Activated T-cell treated with anti-CD3 and anti-CD28 coated beads, Interleukin-2, amount 50 U/mL, for 4 hours (primary cell): ENCODE data around the gene CCDC200. TPM values are rescaled to one million over a fixed set of nuclear protein-coding genes. Genes with fewer than 3 reads are reported as not detected.
"Not testable (repeated sequence)": the region's sequence is repeated elsewhere in the genome, so short reads cannot be mapped to it uniquely, and the experiment has no call there.

Experiments
- ATAC-seq, 2 donors: fragments of 200-7000 bp; cut with Tn5 transposase; one replicate each; pipeline ENCODE4 v1.10.0; 2021
- DNase-seq: peaks from one replicate; pipeline ENCODE4 v3.0.0-alpha.2; 2020
- H3K27me3 Mint-ChIP-seq: one replicate; pipeline ENCODE4 v1.8.0; 2021; ENCODE audit warnings: low read depth, mixed read lengths
- H3K36me3 Mint-ChIP-seq: one replicate; pipeline ENCODE4 v1.8.0; 2022; ENCODE audit warnings: mixed read lengths; ENCODE audit not compliant: insufficient read depth
- H3K4me1 Mint-ChIP-seq: one replicate; pipeline ENCODE4 v1.8.0; 2021; ENCODE audit warnings: low read depth, mixed read lengths
- H3K4me3 Mint-ChIP-seq: one replicate; pipeline ENCODE4 v1.8.0; 2021; ENCODE audit warnings: mild to moderate bottlenecking, moderate library complexity, mixed read lengths
- H3K9me3 Mint-ChIP-seq: one replicate; pipeline ENCODE4 v1.8.0; 2021; ENCODE audit warnings: mixed read lengths
- total RNA-seq, 3 donors: library from RNA; stranded (reverse); gene quantifications; one replicate each; pipeline ENCODE4 v1.2.1, GENCODE V29; 2021

The CCDC200 gene
- total RNA-seq: not detected

DNA sequence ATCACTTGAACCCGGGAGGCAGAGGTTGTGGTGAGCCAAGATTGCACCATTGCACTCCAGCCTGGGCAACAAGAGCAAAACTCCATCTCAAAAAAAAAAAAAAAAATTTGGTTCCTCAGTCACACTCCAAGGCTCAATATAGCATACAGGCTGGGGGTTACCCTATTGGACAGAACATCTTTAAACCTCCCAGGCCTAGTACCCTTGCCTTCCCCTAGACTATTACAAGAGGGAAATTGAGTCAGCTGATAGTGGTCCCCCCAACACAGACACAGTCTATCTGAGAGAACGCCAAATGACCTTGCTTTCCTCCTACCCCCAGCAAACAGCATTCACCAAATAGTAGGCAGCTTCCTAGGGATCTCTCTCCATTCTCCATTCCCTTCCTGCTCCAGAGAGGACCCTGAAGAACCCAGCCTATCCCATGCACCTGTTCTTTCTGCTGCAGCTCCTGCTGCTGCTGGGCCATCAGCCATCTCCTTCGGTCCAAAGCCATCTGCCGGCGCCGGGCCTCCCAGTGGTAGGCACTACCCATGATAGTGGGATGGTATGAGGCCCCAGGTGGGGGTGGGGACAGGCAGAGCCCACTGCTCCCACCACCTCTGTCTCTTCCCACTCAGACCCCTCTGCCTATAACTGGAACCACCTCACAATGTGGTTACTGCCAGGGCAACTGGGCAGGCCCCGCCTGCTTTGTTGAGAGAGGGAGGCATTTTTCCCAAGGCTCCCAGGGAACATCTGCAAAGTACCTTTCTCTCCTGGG lies at the start of gene CCDC200:
Gene CCDC200, minus strand, starts transcription at position 604 of the 763 bp plus-strand sequence. Its CDS starts 69 bp downstream, at position 535.
- not testable (repeated sequence) for H3K4me1 Mint-ChIP-seq, H3K36me3 Mint-ChIP-seq, ATAC-seq

DNA sequence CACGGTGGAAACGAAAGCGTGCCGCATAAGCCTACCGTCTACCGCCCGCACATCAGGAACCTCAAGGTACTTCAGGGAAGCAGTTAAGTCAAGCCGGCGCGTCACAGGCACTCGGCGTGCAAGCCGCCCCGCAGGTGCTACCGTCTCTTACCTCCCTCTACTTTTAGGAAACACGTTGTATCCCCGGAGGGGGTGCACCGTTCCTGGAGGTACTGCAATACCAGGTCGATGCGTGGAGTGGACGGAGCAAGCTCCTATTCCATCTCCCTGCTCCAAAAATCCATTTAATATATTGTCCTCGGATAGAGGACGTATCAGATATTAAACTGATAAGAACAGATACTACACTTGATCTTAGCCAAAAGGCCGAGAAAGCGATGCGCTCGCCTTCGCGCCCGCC lies 44.5 kb upstream of the CCDC200 start:
- H3K4me3 Mint-ChIP-seq, H3K27me3 Mint-ChIP-seq, H3K4me1 Mint-ChIP-seq, H3K36me3 Mint-ChIP-seq, DNase-seq, H3K9me3 Mint-ChIP-seq: not testable (repeated sequence)
- ATAC-seq: peak in 1 of 2 donors; percentile 54

More for the DNA sequence above, at the start of gene CCDC200:
- H3K27me3 Mint-ChIP-seq, DNase-seq, H3K9me3 Mint-ChIP-seq, H3K4me3 Mint-ChIP-seq: not testable (repeated sequence)

DNA sequence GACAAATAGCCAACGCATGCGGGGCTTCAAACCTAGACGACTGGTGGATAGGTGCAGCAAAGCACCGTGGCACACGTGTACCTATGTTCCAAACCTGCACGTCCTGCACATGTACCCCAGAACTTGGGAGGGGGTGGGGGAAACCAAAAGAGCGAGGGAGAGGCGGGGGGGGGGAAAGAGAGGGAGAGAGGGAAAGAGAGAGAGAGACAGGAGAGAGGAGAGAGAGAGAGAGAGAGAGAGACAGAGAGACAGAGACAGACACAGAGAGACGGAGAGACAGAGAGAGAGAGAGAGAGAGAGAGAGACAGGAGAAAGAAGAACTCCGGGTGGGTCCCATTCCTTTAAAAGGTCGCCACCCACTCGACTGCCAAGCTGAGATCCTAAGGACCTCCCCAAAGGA lies 44.1 kb upstream of the CCDC200 start:
- H3K4me3 Mint-ChIP-seq, H3K9me3 Mint-ChIP-seq, ATAC-seq, H3K27me3 Mint-ChIP-seq, DNase-seq, H3K4me1 Mint-ChIP-seq, H3K36me3 Mint-ChIP-seq: not testable (repeated sequence)

DNA sequence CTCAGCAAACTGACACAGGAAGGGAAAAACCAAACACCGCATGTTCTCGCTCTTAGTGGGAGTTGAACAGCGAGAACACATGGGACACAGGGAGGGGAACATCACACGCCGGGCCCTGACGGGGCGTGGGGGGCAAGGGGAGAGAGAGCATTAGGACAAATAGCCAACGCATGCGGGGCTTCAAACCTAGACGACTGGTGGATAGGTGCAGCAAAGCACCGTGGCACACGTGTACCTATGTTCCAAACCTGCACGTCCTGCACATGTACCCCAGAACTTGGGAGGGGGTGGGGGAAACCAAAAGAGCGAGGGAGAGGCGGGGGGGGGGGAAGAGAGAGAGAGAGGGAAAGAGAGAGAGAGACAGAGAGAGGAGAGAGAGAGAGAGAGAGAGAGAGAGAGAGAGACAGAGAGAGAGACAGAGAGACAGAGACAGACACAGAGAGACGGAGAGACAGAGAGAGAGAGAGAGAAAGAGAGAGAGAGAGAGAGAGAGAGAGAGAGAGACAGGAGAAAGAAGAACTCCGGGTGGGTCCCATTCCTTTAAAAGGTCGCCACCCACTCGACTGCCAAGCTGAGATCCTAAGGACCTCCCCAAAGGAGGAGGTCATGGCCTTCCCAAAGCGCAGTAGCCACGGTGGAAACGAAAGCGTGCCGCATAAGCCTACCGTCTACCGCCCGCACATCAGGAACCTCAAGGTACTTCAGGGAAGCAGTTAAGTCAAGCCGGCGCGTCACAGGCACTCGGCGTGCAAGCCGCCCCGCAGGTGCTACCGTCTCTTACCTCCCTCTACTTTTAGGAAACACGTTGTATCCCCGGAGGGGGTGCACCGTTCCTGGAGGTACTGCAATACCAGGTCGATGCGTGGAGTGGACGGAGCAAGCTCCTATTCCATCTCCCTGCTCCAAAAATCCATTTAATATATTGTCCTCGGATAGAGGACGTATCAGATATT lies 42.4 kb upstream of the CCDC200 start:
- H3K4me3 Mint-ChIP-seq, H3K27me3 Mint-ChIP-seq, DNase-seq, H3K36me3 Mint-ChIP-seq, H3K9me3 Mint-ChIP-seq, H3K4me1 Mint-ChIP-seq: not testable (repeated sequence)
- peak; percentile 43 to 50 for ATAC-seq

DNA sequence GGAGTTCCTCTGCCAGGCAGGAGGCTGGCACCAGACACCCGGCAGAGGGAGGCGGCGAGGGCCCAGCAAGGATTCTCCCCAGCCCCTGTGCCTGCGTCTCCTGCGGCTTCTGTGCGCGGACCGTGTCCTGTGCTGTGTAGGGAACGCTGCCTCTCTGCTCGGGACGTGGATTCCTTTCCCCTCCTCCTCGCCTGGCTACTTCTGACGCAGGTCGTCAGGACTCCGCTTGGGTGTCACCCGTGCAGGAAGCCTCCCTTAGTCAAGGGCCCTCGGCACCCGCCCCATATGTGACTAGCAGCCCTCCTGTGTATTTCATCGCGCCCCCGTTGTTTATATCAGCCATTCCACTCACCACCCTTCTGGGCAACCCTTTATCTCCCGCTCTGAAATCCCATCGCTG lies 18.0 kb upstream of the CCDC200 start:
- not testable (repeated sequence) for H3K4me1 Mint-ChIP-seq, H3K36me3 Mint-ChIP-seq, H3K9me3 Mint-ChIP-seq, H3K27me3 Mint-ChIP-seq, DNase-seq, H3K4me3 Mint-ChIP-seq, ATAC-seq

DNA sequence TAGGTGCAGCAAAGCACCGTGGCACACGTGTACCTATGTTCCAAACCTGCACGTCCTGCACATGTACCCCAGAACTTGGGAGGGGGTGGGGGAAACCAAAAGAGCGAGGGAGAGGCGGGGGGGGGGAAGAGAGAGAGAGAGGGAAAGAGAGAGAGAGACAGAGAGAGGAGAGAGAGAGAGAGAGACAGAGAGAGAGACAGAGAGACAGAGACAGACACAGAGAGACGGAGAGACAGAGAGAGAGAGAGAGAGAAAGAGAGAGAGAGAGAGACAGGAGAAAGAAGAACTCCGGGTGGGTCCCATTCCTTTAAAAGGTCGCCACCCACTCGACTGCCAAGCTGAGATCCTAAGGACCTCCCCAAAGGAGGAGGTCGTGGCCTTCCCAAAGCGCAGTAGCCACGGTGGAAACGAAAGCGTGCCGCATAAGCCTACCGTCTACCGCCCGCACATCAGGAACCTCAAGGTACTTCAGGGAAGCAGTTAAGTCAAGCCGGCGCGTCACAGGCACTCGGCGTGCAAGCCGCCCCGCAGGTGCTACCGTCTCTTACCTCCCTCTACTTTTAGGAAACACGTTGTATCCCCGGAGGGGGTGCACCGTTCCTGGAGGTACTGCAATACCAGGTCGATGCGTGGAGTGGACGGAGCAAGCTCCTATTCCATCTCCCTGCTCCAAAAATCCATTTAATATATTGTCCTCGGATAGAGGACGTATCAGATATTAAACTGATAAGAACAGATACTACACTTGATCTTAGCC lies 12.4 kb upstream of the CCDC200 start:
- ATAC-seq: peak; percentile 48 to 50

DNA sequence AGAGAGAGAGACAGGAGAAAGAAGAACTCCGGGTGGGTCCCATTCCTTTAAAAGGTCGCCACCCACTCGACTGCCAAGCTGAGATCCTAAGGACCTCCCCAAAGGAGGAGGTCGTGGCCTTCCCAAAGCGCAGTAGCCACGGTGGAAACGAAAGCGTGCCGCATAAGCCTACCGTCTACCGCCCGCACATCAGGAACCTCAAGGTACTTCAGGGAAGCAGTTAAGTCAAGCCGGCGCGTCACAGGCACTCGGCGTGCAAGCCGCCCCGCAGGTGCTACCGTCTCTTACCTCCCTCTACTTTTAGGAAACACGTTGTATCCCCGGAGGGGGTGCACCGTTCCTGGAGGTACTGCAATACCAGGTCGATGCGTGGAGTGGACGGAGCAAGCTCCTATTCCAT lies 11.2 kb upstream of the CCDC200 start:
- H3K9me3 Mint-ChIP-seq, H3K4me1 Mint-ChIP-seq, H3K27me3 Mint-ChIP-seq, DNase-seq, H3K36me3 Mint-ChIP-seq, H3K4me3 Mint-ChIP-seq: not testable (repeated sequence)
- peak; percentile 46 to 50 for ATAC-seq

More for the DNA sequence above, 12.4 kb upstream of the CCDC200 start:
- not testable (repeated sequence) for DNase-seq, H3K36me3 Mint-ChIP-seq, H3K4me1 Mint-ChIP-seq, H3K4me3 Mint-ChIP-seq, H3K27me3 Mint-ChIP-seq, H3K9me3 Mint-ChIP-seq

DNA sequence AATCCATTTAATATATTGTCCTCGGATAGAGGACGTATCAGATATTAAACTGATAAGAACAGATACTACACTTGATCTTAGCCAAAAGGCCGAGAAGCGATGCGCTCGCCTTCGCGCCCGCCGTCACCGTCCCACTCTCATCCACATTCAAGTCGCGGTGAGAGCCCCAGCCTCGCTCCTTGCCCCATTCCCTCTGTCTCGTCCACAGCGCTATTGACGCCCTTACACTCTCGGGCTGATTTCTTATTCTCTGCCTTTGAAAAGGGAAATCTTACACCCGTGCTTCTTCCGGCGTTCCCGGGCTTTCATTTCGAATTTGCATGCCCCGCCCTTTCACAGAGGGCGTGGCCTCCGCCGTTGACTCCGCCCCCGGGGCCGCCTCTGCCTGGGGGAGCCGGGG lies 5.5 kb upstream of the CCDC200 start, which contains the start of gene RNU2-1:
Gene RNU2-1, minus strand, starts transcription at position 101 of the 400 bp plus-strand sequence.
- ATAC-seq, H3K27me3 Mint-ChIP-seq, DNase-seq, H3K4me3 Mint-ChIP-seq, H3K36me3 Mint-ChIP-seq, H3K9me3 Mint-ChIP-seq, H3K4me1 Mint-ChIP-seq: not testable (repeated sequence)

DNA sequence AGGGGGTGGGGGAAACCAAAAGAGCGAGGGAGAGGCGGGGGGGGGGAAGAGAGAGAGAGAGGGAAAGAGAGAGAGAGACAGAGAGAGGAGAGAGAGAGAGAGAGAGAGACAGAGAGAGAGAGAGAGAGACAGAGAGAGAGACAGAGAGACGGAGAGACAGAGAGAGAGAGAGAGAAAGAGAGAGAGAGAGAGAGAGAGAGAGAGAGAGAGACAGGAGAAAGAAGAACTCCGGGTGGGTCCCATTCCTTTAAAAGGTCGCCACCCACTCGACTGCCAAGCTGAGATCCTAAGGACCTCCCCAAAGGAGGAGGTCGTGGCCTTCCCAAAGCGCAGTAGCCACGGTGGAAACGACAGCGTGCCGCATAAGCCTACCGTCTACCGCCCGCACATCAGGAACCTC lies 4.8 kb upstream of the CCDC200 start:
- not testable (repeated sequence) for H3K36me3 Mint-ChIP-seq, DNase-seq, H3K4me3 Mint-ChIP-seq, H3K27me3 Mint-ChIP-seq, ATAC-seq, H3K9me3 Mint-ChIP-seq, H3K4me1 Mint-ChIP-seq

DNA sequence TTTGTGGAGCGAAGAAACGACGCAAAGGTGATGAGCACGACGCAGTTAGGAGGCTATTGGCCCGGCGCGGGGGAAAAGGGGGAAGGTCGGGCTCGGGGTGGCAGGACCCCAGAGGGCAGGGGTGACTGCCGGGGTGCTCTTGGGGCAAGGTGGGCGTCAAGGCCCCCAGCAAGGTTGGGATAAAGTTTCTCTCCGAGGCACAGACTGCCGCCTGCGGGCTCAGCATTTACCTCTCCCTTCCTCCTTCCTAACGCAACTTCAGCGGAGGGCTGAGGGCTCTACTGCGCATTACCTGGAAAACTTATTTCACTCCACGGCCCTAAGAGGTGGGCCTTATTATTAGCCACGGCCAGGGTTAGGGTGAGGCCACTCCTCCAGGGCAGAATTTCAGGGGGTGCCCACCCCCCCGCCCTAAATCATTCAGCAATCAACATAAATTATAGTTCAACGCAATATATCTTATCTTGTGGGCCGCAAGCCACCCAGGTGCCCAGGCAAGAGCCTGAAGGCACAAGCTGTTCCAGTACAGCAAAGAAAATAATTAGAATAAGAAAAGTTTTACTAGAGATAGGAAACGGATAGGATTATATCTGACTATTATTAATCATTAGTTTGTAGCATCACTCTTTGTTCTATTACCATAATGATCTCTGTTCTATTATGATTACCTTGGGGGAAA lies 3.7 kb upstream of the CCDC200 start:
- not testable (repeated sequence) for H3K9me3 Mint-ChIP-seq, ATAC-seq, H3K27me3 Mint-ChIP-seq, H3K36me3 Mint-ChIP-seq, H3K4me1 Mint-ChIP-seq, DNase-seq, H3K4me3 Mint-ChIP-seq

DNA sequence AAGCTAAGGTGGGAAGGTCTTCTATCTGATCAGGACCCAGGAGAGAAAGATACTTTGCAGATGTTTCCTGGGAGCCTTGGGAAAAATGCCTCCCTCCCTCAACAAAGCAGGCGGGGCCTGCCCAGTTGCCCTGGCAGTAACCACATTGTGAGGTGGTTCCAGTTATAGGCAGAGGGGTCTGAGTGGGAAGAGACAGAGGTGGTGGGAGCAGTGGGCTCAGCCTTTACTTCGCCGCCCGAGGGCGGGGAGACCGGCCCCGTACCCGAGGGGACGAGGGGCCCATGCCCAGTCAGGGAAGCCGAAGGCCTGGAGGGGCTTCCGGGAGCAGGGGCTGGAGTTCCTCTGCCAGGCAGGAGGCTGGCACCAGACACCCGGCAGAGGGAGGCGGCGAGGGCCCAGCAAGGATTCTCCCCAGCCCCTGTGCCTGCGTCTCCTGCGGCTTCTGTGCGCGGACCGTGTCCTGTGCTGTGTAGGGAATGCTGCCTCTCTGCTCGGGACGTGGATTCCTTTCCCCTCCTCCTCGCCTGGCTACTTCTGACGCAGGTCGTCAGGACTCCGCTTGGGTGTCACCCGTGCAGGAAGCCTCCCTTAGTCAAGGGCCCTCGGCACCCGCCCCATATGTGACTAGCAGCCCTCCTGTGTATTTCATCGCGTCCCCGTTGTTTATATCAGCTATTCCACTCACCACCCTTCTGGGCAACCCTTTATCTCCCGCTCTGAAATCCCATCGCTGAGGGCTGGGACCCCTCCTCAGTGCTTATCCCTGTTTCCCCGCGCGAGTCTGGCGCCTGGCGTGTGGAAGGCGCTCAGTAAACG lies 3.0 kb upstream of the CCDC200 start:
- H3K36me3 Mint-ChIP-seq, H3K27me3 Mint-ChIP-seq, ATAC-seq, DNase-seq, H3K4me3 Mint-ChIP-seq, H3K4me1 Mint-ChIP-seq, H3K9me3 Mint-ChIP-seq: not testable (repeated sequence)

DNA sequence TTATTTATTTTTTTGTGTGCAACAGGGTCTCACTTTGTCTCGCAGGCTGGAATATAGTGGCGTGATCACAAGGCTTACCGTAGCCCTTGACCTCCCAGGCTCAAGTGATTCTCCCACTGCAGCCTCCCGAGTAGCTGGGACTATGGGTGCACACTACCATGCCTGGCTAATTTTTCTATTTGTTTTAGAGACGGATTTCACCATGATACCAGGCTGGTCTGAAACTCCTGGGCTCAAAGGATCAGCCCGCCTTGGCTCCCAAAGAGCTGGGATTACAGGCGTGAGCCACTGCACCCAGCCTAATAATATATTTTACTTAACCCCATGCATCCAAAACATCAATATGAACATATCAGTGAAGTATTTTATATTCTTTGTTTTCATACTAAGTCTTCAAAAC lies 2.0 kb downstream of the CCDC200 start:
- DNase-seq (no peak), ATAC-seq (no peak)
- Mint-ChIP-seq H3K4me3 (no peak overlapping the region), H3K4me1 (peaks cover 2% of the 10 kb centered on the region), H3K27me3 (no peaks in the 10 kb centered on the region), H3K9me3 (no peaks in the 10 kb centered on the region), H3K36me3 (peaks cover 5% of the 10 kb centered on the region)

DNA sequence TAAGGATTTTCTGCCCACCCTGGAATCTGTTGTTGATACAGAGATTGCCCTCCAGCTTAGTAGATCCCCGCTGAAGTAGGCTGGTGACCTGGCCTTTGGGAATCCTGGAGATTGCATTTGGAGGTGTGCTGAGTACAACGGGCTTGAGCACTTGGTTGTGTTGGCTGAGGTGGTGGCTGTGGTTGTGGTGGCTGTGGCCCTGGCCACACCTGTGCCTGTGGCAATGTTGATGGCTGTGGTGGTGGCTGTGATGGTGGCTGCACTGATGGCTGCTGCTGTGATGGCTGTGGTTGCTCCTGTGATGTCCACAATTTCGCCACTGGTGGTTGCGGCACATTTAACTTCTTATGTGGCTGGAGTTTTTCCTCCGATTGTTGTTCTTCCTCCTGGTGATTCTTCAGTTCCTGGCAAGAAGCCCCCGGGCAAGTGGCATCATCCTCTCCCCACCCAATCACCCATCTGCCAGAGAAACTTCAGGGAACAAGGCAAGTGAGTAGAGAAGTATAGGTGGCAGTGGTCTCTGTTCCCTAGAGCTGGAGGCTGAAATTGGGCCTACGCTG lies 4.2 kb downstream of the CCDC200 start:
- DNase-seq (no peak), ATAC-seq (no peak)
- Mint-ChIP-seq H3K9me3 (no peaks in the 10 kb centered on the region), H3K4me1 (peaks cover 5% of the 10 kb centered on the region), H3K4me3 (no peak overlapping the region), H3K27me3 (no peaks in the 10 kb centered on the region), H3K36me3 (peaks cover 9% of the 10 kb centered on the region)
